ENCODE results near the gene TMEM87B.

TMEM87B gene

GRCh38 chr2:112021781-112022231 is 33.3 kb upstream of the TMEM87B start:
- Histone ChIP-seq H3K4me1 (ENCODE audit: control insufficient read depth, insufficient read depth, low read length) (no peaks in the 10 kb centered on the region), H3K36me3 (ENCODE audit: control insufficient read depth, insufficient read depth, low read length) (no peaks in the 10 kb centered on the region), H3K27me3 (ENCODE audit: control insufficient read depth, insufficient read depth, low read length) (no peaks in the 10 kb centered on the region), H3K9me3 (ENCODE audit: control insufficient read depth, low read length) (no peaks in the 10 kb centered on the region), H3K9ac (ENCODE audit: low read length) (no peak overlapping the region), H3K4me3 (ENCODE audit: low read length) (no peak overlapping the region)

- no peak overlapping the region for H3K4me3 ChIP-seq (ENCODE audit: low read length)
- H3K9ac ChIP-seq (ENCODE audit: low read length): no peak overlapping the region
- no peaks in the 10 kb centered on the region for H3K9me3 ChIP-seq (ENCODE audit: control insufficient read depth, low read length)
- H3K36me3 ChIP-seq (ENCODE audit: control insufficient read depth, insufficient read depth, low read length): no peaks in the 10 kb centered on the region
- no peaks in the 10 kb centered on the region for H3K4me1 ChIP-seq (ENCODE audit: control insufficient read depth, insufficient read depth, low read length)
- no peaks in the 10 kb centered on the region for H3K27me3 ChIP-seq (ENCODE audit: control insufficient read depth, insufficient read depth, low read length)
Observed at GRCh38 chr2:112023707-112024106, 31.4 kb upstream of the TMEM87B start.

DNA sequence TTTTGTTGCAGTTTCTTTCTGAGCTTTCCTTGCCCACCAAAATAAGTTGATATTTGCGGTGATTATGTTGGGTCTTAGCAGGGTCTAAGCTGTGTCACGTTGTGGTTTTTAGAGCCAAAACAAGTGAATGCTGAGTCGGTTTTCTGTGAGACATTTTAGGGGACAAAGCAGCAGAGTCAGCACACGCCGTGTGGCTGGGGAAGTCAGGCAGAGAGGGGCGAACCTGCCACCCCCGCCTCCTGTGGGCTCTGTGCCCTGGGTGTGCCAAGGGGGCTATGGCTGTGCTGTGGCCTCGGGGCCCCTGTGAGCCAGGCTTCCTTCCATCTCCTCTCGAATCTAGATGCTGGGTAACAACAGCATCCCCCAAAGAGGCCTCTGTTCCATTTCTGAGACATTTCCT is 30.8 kb upstream of the TMEM87B start:
- H3K27me3 ChIP-seq (ENCODE audit: control insufficient read depth, insufficient read depth, low read length): no peaks in the 10 kb centered on the region
- H3K4me3 ChIP-seq (ENCODE audit: low read length): no peak overlapping the region
- H3K9ac ChIP-seq (ENCODE audit: low read length): no peak overlapping the region
- H3K9me3 ChIP-seq (ENCODE audit: control insufficient read depth, low read length): no peaks in the 10 kb centered on the region
- no peaks in the 10 kb centered on the region for H3K4me1 ChIP-seq (ENCODE audit: control insufficient read depth, insufficient read depth, low read length)
- no peaks in the 10 kb centered on the region for H3K36me3 ChIP-seq (ENCODE audit: control insufficient read depth, insufficient read depth, low read length)

DNA sequence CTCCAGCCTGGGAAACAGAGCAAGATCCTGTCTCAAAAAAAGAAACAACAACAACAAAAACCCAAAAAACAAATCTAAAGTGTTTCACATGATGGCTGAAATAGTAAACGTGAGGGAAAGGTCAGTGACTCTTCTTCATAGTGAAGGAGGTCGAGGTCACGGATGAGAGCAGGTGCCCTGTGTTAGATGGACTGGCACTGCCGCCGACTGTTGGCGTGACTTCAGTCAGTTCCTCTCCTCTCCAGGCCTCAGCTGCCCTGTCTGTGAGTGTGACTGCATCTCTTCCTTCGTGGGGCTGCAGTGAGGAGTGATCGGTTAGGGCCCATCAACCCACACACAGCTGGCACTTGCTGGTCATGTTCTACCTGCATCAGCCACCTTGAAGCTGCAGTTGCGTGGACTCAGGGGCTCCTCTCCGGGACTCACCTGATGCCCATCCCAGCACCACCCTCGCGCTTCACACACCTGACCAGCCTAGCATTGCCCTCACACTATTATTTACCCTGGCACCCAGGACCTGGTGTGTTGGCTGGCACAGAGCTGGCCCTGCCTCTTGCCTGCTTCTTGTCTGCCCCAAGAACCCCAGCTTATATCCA is 30.1 kb upstream of the TMEM87B start:
- no peak overlapping the region for H3K4me3 ChIP-seq (ENCODE audit: low read length)
- no peaks in the 10 kb centered on the region for H3K9me3 ChIP-seq (ENCODE audit: control insufficient read depth, low read length)
- no peaks in the 10 kb centered on the region for H3K36me3 ChIP-seq (ENCODE audit: control insufficient read depth, insufficient read depth, low read length)
- H3K9ac ChIP-seq (ENCODE audit: low read length): no peak overlapping the region
- H3K27me3 ChIP-seq (ENCODE audit: control insufficient read depth, insufficient read depth, low read length): no peaks in the 10 kb centered on the region
- no peaks in the 10 kb centered on the region for H3K4me1 ChIP-seq (ENCODE audit: control insufficient read depth, insufficient read depth, low read length)

DNA sequence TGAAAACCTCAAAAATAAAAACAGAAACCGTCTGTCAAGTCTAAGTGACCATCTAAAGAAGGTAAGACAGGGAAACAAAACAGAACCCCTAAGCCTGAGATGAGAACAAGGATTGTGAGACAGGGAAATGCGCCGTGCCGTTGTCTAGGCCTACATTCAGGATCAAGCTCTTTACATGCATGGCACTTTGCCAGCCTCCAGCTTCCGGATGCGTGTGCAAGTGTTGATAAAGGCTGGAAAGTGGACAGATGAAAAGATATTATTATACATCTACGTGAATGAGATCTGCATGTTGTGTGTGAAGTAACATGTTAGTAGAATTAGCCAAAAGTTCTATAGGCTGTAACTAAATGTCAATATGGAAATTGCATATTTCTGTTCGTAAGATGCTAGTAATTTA is 28.6 kb upstream of the TMEM87B start:
- no peak overlapping the region for H3K4me3 ChIP-seq (ENCODE audit: low read length)
- H3K36me3 ChIP-seq (ENCODE audit: control insufficient read depth, insufficient read depth, low read length): no peaks in the 10 kb centered on the region
- no peaks in the 10 kb centered on the region for H3K27me3 ChIP-seq (ENCODE audit: control insufficient read depth, insufficient read depth, low read length)
- no peaks in the 10 kb centered on the region for H3K4me1 ChIP-seq (ENCODE audit: control insufficient read depth, insufficient read depth, low read length)
- no peaks in the 10 kb centered on the region for H3K9me3 ChIP-seq (ENCODE audit: control insufficient read depth, low read length)
- no peak overlapping the region for H3K9ac ChIP-seq (ENCODE audit: low read length)

GRCh38 chr2:112027767-112028166 is 27.3 kb upstream of the TMEM87B start:
- peaks cover 6% of the 10 kb centered on the region for H3K4me1 ChIP-seq (ENCODE audit: control insufficient read depth, insufficient read depth, low read length)
- no peaks in the 10 kb centered on the region for H3K36me3 ChIP-seq (ENCODE audit: control insufficient read depth, insufficient read depth, low read length)
- H3K9me3 ChIP-seq (ENCODE audit: control insufficient read depth, low read length): no peaks in the 10 kb centered on the region
- no peak overlapping the region for H3K9ac ChIP-seq (ENCODE audit: low read length)
- no peaks in the 10 kb centered on the region for H3K27me3 ChIP-seq (ENCODE audit: control insufficient read depth, insufficient read depth, low read length)
- H3K4me3 ChIP-seq (ENCODE audit: low read length): no peak overlapping the region

DNA sequence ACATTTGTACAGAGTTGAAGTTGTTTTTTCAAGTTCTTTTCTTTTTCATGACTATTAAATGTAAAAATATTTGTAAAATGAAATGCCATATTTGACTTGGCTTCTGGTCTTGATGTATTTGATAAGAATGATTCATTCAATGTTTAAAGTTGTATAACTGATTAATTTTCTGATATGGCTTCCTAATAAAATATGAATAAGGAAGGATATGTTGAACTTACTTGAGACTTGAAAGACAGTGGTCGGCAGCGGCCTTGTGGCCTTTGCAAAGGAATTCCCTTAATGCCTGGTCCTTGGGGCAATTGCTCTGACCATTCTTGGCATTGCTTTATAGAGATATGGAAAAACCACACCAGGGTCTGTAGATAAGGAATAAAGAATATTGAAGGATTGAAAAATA is 25.9 kb upstream of the TMEM87B start:
- H3K4me1 ChIP-seq (ENCODE audit: control insufficient read depth, insufficient read depth, low read length): peaks cover 6% of the 10 kb centered on the region
- no peak overlapping the region for H3K4me3 ChIP-seq (ENCODE audit: low read length)
- no peaks in the 10 kb centered on the region for H3K27me3 ChIP-seq (ENCODE audit: control insufficient read depth, insufficient read depth, low read length)
- no peak overlapping the region for H3K9ac ChIP-seq (ENCODE audit: low read length)
- no peaks in the 10 kb centered on the region for H3K9me3 ChIP-seq (ENCODE audit: control insufficient read depth, low read length)
- no peaks in the 10 kb centered on the region for H3K36me3 ChIP-seq (ENCODE audit: control insufficient read depth, insufficient read depth, low read length)

DNA sequence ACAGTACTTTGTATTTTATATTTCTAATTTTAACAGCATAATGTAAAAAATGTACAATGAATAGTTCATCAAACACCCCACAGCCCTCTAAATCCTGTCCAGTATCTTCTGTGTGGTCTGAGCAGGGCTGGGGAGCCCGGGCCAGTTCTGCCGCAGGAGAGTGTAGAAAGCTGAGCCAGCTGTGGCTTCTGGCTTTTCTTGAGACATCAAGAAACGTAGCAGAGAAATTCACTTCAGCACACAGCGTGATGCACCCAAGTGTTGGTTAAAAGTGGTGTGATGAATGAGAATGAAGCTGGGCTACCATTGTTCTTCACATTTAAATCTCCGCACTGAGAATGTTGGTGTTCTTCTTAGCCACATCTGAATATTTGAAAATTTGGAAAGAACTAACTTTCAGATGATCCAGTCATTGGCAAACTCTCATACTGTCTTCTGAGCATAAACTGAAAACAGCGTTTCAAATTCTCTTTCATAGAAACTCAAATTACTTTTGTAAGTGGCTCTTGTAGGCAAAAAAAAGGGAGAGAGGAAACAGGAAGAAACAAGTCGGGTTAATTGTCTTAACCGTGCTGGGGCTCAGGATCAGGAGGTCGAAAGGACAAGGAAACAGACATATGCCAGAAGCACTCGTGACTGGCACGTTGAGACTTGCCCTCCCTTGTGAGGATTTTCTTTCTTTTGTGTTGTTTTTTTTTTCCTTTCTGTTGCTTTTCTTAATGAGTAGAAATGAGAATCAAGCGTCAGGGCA is 23.4 kb upstream of the TMEM87B start:
- Histone ChIP-seq H3K9ac (ENCODE audit: low read length) (no peak overlapping the region), H3K27me3 (ENCODE audit: control insufficient read depth, insufficient read depth, low read length) (no peaks in the 10 kb centered on the region), H3K9me3 (ENCODE audit: control insufficient read depth, low read length) (no peaks in the 10 kb centered on the region), H3K4me3 (ENCODE audit: low read length) (no peak overlapping the region), H3K4me1 (ENCODE audit: control insufficient read depth, insufficient read depth, low read length) (peaks cover 6% of the 10 kb centered on the region), H3K36me3 (ENCODE audit: control insufficient read depth, insufficient read depth, low read length) (no peaks in the 10 kb centered on the region)

GRCh38 chr2:112032224-112032586 is 22.9 kb upstream of the TMEM87B start:
- Histone ChIP-seq H3K4me3 (ENCODE audit: low read length) (no peak overlapping the region), H3K9ac (ENCODE audit: low read length) (no peak overlapping the region)

GRCh38 chr2:112032689-112033465 is 22.2 kb upstream of the TMEM87B start:
- H3K9ac ChIP-seq (ENCODE audit: low read length): no peak overlapping the region
- H3K4me1 ChIP-seq (ENCODE audit: control insufficient read depth, insufficient read depth, low read length): peaks cover 6% of the 10 kb centered on the region
- H3K9me3 ChIP-seq (ENCODE audit: control insufficient read depth, low read length): no peaks in the 10 kb centered on the region
- no peak overlapping the region for H3K4me3 ChIP-seq (ENCODE audit: low read length)
- no peaks in the 10 kb centered on the region for H3K36me3 ChIP-seq (ENCODE audit: control insufficient read depth, insufficient read depth, low read length)
- no peaks in the 10 kb centered on the region for H3K27me3 ChIP-seq (ENCODE audit: control insufficient read depth, insufficient read depth, low read length)

More at GRCh38 chr2:112032224-112032586, 22.9 kb upstream of the TMEM87B start:
- Histone ChIP-seq H3K36me3 (ENCODE audit: control insufficient read depth, insufficient read depth, low read length) (no peaks in the 10 kb centered on the region), H3K27me3 (ENCODE audit: control insufficient read depth, insufficient read depth, low read length) (no peaks in the 10 kb centered on the region), H3K4me1 (ENCODE audit: control insufficient read depth, insufficient read depth, low read length) (peaks cover 6% of the 10 kb centered on the region), H3K9me3 (ENCODE audit: control insufficient read depth, low read length) (no peaks in the 10 kb centered on the region)

DNA sequence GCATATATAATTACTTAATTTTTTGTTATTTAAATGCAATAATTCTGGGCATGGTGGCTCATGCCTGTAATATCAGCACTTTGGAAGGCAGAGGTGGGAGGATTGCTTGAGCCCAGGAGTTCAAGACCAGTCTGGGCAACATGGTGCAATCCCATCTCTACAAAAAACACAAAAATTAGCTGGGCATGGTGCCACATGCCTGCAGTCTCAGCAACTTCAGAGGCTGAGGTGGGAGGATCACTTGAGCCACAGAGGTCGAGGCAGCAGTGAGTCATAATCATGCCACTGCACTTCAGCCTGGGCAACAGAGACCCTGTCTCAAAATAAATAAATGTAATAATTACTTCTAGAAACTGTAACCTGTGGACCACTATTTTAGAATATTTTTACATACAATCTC is 21.5 kb upstream of the TMEM87B start:
- Histone ChIP-seq H3K4me1 (ENCODE audit: control insufficient read depth, insufficient read depth, low read length) (peaks cover 6% of the 10 kb centered on the region), H3K9me3 (ENCODE audit: control insufficient read depth, low read length) (no peaks in the 10 kb centered on the region), H3K36me3 (ENCODE audit: control insufficient read depth, insufficient read depth, low read length) (no peaks in the 10 kb centered on the region), H3K27me3 (ENCODE audit: control insufficient read depth, insufficient read depth, low read length) (no peaks in the 10 kb centered on the region), H3K9ac (ENCODE audit: low read length) (no peak overlapping the region), H3K4me3 (ENCODE audit: low read length) (no peak overlapping the region)

DNA sequence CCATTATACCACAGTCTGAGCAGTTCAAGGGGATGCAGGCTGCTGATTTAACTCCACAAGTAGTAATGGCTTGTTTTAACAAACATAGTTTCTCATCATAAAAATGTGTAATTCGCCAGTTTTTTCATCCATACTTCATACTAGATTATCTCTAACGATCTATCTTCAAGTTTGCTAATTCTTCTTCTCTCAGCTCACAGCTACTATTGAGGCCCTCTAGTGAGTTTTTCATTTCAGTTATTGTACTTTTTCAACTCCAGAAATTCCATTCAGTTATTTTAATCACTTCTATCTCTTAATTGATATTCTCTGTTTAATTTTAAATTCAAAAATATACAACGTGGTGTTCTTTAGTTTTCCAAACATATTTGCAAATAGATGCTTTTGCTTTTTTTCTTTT is 20.1 kb upstream of the TMEM87B start:
- Histone ChIP-seq H3K9ac (ENCODE audit: low read length) (no peak overlapping the region), H3K4me3 (ENCODE audit: low read length) (no peak overlapping the region), H3K4me1 (ENCODE audit: control insufficient read depth, insufficient read depth, low read length) (peaks cover 6% of the 10 kb centered on the region), H3K36me3 (ENCODE audit: control insufficient read depth, insufficient read depth, low read length) (no peaks in the 10 kb centered on the region), H3K27me3 (ENCODE audit: control insufficient read depth, insufficient read depth, low read length) (no peaks in the 10 kb centered on the region), H3K9me3 (ENCODE audit: control insufficient read depth, low read length) (no peaks in the 10 kb centered on the region)

Measured in mucosa of stomach (tissue), 1 donor.